ENCODE results near the gene SYT15.
"Not testable (repeated sequence)": the region's sequence is repeated elsewhere in the genome, so short reads cannot be mapped to it uniquely, and the experiment has no call there.

The SYT15 gene

DNA sequence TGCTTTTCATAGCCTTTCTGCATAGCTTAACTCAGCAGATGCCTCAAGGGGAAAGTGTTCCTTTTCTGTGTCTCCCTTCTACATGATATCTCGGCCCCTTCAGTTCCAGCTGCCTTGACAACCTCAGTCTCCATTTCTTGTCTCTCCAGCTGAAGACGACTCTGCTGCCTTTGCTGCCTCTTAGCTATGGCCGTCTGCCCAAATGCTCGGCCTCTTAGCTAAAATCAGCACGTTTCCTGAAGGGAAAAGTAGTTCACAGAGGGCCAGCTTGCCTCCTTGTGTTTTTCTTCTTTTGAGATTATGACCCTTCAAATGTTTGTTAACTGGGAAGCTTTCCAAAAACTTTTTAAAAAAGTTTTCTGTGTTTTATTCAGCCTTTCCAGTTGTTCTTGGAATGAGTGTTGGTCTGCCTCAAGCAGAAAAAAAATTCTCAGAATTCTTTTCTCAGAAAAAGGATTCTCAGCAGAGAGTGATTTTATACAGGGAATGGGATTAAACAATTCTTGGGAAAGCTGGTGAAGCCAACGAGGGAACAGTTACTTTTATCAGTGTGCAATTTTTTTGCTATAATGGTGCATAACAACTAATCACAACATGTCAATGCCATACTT is 15.6 kb downstream of the SYT15 start:
- DNase-seq, result not testable (repeated sequence)

DNA sequence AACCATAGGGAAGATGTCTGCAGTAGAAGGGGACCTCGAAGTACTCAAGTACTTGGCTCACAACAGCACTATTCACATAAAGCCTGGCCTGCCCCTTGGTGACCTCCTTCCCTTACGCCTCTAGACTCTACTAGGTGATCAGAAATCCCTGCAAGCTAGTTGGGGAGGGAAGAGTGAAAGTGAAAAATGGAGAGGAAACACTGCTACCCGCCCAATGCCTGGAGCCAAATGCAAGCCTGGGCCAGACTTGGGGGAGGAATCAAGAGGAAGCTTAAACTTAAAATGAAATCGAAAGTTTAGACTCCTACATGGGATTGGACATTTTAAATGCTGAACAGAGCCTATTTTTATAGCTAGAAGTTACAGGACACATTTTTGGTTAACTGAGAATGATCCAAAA is 17.6 kb downstream of the SYT15 start:
- DNase-seq, result not testable (repeated sequence)

DNA sequence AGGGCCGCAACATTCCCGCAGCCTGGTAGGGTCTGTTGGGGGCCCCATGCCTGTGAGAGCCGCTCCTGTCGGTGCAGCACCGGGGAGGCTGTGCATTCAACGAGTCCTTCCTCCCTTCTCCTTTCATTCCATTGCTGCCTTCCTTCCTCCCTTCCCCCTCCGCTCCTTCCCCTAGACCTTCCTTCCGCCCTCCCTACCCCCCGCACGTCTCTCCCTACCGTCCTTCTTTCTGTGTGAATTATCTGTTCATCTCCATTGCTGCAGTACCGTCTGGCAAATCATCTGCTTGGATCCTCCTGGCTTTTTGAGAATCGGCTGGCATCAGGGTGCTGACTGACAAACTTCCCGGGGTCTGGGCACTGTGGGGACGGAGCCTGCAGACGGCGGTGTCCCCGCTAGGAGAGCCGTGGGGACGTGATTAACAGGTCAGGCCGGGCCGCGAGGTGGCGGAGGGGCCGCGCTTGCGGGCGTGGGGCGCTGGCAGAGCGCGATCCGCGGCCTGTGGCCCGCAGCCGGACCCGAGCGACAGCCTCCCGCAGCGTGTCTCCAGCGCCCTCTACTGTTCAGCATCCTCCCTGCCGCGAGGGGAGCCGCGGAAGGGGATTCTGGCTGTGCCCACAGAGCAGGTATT is 18.8 kb downstream of the SYT15 start:
- not testable (repeated sequence) for DNase-seq

DNA sequence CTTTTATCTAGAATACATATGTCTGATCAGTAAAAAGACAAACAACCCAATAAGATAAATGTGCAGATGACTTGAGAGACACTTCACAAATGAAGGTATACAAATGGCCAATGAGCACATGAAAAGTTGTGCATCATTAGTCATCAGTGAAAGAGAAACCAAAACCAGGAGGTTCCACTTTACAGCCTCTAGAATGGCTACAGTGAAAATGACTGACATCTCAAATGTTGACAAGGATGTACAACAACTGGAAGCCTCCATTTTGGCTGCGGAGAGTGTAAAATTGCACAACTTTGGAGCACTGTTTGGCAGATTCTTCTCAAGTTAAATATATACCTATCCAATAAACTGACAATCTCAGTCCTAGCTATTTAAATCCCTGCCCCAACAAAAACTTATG is 21.6 kb downstream of the SYT15 start:
- not testable (repeated sequence) for DNase-seq

DNA sequence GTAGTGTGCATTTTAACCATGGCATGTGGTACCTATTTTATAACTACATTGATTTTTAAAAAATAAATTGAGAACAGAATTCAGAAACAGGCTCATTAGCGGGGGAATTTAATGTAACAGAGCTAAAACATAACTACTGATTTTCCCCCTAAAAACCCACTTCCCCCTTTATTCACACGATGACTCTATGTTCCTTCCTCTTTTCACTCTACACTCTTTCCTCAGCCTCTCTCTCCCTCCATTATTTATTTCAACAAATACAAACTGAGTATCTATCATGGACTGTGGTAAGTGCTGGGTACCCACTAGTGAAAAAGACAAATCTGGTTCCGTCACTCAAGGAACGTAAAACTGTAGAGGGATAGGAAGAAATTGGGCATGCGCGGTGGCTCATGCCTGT is 36.6 kb downstream of the SYT15 start:
- not testable (repeated sequence) for DNase-seq

DNA sequence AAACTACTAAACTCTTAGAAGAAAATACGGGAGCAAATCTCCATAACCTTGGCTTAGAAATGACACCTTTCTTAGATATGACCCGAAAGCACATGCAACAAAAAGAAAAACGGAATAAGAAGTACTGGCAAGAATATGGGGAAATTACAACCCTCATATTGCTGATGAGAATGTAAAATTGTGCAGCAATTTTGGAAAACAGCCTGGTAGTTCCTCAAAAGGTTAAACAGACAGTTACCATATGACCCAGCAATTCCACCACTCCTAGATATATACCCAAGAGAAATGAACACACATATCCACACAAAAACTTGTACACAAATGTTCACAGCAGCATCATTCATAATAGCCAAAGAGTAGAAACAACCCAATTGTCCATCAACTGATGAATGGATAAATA is 37.3 kb downstream of the SYT15 start:
- DNase-seq, result not testable (repeated sequence)

DNA sequence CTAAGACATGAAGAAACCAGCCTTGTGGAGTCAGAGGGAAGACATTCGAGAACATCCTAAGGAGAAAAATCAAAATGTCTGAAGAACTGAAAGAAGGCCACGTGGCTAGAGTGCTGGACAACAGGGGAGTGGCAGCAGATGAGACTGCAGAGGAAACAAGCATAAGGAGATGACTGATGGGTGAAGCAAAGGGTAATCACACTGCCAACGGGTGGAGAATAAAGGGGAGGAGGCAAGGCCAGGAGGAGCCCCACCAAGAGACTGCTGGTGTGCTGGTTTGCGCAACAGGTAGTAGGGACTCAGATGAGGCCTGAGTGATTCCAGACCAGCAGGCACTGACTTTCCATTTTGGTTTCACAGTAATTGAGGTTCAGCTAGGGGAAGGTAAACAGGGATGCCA is 38.2 kb downstream of the SYT15 start:
- not testable (repeated sequence) for DNase-seq

DNA sequence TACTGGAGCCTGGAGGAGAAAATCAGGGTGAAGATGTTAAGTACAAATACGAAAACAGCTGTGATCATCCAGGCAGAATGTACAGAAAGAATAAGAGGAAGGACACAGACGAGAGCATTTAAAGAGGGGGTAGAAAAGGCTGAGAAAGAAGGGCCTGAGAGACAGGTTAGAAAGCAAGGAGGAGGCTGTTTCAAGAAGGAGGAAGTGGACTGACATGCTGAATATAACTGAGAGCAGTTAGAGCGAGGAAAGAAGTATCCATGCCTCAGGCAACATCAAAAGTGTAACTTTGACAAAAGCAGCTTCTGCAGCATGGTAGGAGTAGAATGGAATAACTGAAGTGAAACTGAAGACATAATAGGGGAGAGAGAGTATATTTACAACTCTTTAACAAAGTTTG is 39.0 kb downstream of the SYT15 start:
- not testable (repeated sequence) for DNase-seq

DNA sequence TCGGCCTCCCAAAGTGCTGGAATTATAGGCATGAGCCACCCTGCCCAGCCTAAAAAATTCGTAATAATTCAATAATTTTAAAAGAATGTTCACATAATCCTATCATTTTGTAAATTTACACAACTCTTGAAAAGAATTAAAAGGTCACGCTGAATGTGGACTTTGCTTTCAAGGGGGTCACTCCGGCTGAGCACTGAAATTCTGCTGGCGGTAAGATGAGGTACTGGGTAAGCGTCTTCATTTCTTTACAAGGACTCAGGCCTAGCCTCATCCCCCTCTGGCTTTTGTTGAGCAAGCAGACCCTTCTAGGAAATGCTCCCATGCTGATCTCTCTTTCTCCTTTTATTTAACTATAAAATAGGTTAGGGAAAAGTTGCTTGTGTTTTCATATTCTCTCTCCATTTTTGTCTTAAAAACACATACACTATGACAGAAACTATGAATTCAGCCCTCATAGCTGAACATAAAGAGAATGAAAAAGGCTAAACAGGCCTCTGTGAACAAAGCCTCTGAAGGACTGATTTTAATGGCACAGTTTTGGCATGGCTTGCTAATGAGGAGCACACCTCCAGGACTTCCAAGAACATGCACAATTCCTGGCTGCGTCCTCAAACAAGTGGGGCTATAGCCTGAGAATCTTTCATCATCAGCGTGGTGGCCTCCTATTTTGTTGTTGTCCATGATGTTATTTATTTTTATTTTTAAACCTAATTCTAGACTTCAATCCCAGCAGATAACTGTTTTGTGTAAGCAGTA is 45.1 kb downstream of the SYT15 start:
- DNase-seq, result not testable (repeated sequence)

DNA sequence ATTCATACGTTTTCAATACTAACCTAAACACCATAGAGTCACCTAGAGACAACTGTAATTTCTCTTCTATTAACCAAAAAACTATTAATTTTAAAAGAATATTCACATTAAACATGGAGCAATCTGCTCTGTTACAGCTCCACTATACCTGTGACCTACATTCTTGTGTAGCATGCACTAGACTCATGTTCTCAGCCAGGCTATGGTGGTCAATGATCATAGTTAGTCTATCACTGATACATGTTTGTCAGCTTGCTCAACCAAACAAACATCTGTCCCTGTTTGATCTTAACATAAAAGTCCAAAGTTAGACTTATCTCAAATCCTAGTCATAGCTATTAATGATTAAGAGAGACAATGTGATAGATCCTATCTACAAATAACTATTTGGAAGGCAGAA is 50.9 kb downstream of the SYT15 start:
- not testable (repeated sequence) for DNase-seq

DNA sequence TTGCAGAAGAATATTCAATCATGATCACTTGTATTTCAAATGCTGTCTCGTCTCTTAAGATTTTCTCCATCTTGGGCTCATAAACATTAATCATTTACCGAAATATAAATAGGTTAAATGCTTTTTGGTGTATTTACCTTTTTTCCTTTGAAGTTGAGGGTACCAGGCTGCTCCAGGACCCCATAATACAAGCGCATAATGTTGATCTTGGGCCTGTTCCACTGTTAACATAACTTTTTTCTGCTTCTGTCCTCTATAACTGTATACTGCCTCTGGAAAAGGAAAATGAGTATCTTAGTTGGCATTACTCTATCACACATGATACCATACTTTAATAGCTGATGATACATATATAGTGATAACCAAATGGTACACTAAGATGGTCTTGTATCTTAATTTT is 51.9 kb downstream of the SYT15 start:
- not testable (repeated sequence) for DNase-seq

DNA sequence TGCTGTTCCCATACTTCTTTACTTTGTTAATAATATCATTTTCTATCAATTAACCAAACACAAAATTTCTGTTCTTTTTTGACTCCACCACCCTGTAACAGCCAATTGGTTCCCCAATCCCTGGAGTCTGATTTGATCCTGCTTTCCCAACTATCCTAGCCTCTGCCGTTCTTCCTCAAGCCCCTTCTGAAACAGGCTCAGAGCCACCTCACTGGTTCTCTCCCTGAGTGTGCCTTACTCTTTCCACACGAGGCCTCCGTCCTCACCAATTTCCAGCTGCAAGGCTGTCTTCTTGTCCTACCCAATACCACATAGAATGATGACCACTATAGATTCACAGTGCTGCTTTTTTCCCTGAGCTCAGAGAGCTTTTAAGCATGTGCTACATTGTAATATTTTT is 52.8 kb downstream of the SYT15 start:
- not testable (repeated sequence) for DNase-seq

DNA sequence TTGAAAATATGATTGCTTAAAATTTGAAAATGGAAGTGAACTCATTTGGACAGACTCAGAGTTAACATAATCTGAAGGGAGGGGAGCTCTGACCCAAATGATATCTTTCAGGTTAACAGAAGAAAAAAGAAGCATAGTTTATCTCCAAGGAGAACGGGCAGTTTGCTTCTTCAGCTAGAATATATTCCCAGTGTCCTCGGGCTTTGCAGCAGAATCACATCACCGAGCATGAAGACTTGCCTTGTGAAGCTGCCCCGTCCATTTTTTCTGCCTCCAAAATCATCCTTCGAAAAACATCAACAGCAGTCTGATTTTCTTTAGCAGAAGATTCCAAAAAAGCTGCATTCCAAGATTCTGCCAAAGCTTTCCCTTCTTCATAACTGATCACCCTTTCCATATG is 55.8 kb downstream of the SYT15 start:
- not testable (repeated sequence) for DNase-seq

DNA sequence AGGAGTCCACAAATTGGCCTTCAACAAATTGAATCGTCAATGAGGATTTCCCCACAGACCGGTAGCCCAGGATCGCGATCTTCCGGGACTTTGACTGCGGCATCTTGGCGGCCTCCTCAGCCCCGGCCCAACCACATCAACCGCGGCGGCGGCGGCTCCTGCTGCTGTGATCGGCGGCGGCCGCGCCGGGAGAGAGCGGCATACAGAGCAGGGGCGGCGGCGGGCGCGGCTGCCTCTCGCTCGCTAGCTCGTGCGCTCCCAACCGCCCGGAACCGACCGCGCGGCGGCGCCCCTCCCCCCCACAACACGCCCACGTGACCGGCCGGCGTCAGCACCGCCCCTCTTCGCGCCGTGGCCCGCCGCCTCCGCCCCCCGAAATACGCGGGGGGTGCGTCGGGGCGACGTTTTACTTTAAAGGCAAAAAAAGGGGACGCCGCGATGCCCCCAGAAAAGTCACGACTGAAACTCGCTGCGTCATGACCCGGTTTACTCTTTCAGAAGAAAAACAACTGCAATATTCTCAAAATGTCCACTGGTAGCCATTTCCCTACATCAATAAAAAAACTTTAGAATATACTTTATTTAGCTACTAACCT is 56.5 kb downstream of the SYT15 start:
- not testable (repeated sequence) for DNase-seq

DNA sequence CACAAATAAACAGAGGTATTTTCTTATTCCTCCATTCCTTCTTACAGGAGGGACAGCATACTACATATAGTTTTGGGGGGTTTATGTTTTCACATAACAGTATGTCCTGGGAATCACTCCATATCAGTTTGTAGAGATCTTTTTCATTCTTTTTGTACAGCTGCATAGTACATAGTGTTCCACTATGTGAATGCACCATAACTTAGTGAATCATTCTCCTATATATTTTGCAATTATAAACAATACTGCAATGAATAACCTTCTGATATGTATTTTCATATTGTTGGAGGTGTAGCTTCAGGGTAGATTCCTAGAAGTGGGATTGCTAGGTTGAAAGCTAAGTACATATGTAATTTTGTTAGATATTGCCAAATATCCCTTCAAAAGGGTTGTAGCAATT is 61.1 kb downstream of the SYT15 start:
- not testable (repeated sequence) for DNase-seq
